Activated CD8-positive, alpha-beta memory T cell treated with anti-CD3 and anti-CD28 coated beads, Interleukin-2, amount 50 U/mL, for 48 hours (primary cell): ENCODE measurements around the gene EPM2A.

Experiments used
- DNase-seq: peaks from one replicate; pipeline ENCODE4 v3.0.0-alpha.2; 2020

EPM2A gene

GRCh38 chr6:145587334-145587733, 148.0 kb downstream of the EPM2A start:
- no peak for DNase-seq

DNA sequence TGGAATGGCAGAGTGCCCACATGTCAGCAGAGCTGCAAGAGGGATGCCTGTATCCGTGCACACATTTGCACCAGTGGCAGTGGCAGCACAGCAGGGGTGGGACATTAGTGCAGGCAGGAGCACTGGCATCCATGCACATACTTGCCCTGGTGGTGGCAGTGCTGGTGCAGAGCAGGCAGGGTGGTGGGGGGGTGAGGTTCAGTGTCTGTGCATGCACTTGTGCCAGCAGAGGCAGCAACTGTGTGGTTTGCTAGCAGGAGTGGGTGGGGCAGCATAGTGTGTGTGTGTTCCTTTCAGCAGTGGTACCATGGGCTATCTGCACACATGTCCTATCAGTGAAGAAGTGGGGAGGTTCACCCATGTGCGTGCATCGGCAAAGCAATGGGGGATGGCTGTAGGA, 151.6 kb downstream of the EPM2A start:
- no peak for DNase-seq
